Measurements from ENCODE around the gene ADAM22. TPM values are rescaled to one million over a fixed set of nuclear protein-coding genes. Genes with fewer than 3 reads are reported as not detected.

Gene ADAM22
- total and polyA plus RNA-seq, 2 experiments from 2014 or later = 1.1 to 5.8 TPM

- peaks cover 43% of the 10 kb centered on the region for H3K4me1 ChIP-seq (ENCODE audit: low read depth)
- peak overlapping the region; percentile 94 for H3K4me3 ChIP-seq
- DNase-seq (ENCODE audit: low read depth in 1 of 2, low spot score in 1 of 2) = peak; percentile 71 to 74
- H3K27ac ChIP-seq = peak overlapping the region; percentile 99
- no peak for TF ChIP-seq CTCF (IDR thresholded peaks at IDR 0.05; ENCODE audit: low read depth, low read length)
- no peaks in the 10 kb centered on the region for H3K27me3 ChIP-seq
- peaks cover 5% of the 10 kb centered on the region for H3K36me3 ChIP-seq
- no peaks in the 10 kb centered on the region for H3K9me3 ChIP-seq (ENCODE audit: low read depth)
Observed at GRCh38 chr7:88218836-88219605, 285.0 kb downstream of the ADAM22 start.

GRCh38 chr7:88219781-88220747 is 286.0 kb downstream of the ADAM22 start, which contains the start of gene SRI:
Gene SRI (minus strand): TSS chr7:88220038. CDS start chr7:88220026, 12 bp downstream.
- no peaks in the 10 kb centered on the region for H3K9me3 ChIP-seq (ENCODE audit: low read depth)
- peak; percentile 91 for DNase-seq (ENCODE audit: low read depth in 1 of 2, low spot score in 1 of 2)
- peak within 1 kb of the TSS; percentile 94 for H3K4me3 ChIP-seq
- H3K27me3 ChIP-seq = no peaks in the 10 kb centered on the region
- peaks cover 39% of the 10 kb centered on the region for H3K4me1 ChIP-seq (ENCODE audit: low read depth)
- H3K36me3 ChIP-seq = peaks cover under 1% of the 10 kb centered on the region
- H3K27ac ChIP-seq = peak within 1 kb of the TSS; percentile 99
- TF ChIP-seq CTCF (IDR thresholded peaks at IDR 0.05; ENCODE audit: low read depth, low read length) = peak; percentile 60

GRCh38 chr7:88223265-88223664 is 289.2 kb downstream of the ADAM22 start:
- Histone ChIP-seq H3K9me3 (ENCODE audit: low read depth) (no peaks in the 10 kb centered on the region), H3K4me1 (ENCODE audit: low read depth) (peaks cover 14% of the 10 kb centered on the region), H3K27me3 (no peaks in the 10 kb centered on the region), H3K27ac (no peak overlapping the region), H3K4me3 (no peak overlapping the region), H3K36me3 (no peaks in the 10 kb centered on the region)
- DNase-seq (ENCODE audit: low read depth in 1 of 2, low spot score in 1 of 2) = no peak
- no peak for TF ChIP-seq CTCF (IDR thresholded peaks at IDR 0.05; ENCODE audit: low read depth, low read length)

GRCh38 chr7:88224601-88225275 is 290.7 kb downstream of the ADAM22 start:
- peaks cover 8% of the 10 kb centered on the region for H3K4me1 ChIP-seq (ENCODE audit: low read depth)
- TF ChIP-seq CTCF (IDR thresholded peaks at IDR 0.05; ENCODE audit: low read depth, low read length) = no peak
- H3K36me3 ChIP-seq = no peaks in the 10 kb centered on the region
- no peak overlapping the region for H3K27ac ChIP-seq
- H3K4me3 ChIP-seq = no peak overlapping the region
- peak in 1 of 2 donors; percentile 52 for DNase-seq (ENCODE audit: low read depth in 1 of 2, low spot score in 1 of 2)
- no peaks in the 10 kb centered on the region for H3K27me3 ChIP-seq
- no peaks in the 10 kb centered on the region for H3K9me3 ChIP-seq (ENCODE audit: low read depth)

GRCh38 chr7:88226201-88226600 is 292.1 kb downstream of the ADAM22 start:
- DNase-seq (ENCODE audit: low read depth in 1 of 2, low spot score in 1 of 2) = no peak
- Histone ChIP-seq H3K27me3 (no peaks in the 10 kb centered on the region), H3K36me3 (no peaks in the 10 kb centered on the region), H3K9me3 (ENCODE audit: low read depth) (no peaks in the 10 kb centered on the region), H3K4me3 (no peak overlapping the region), H3K27ac (no peak overlapping the region), H3K4me1 (ENCODE audit: low read depth) (peaks cover under 1% of the 10 kb centered on the region)
- no peak for TF ChIP-seq CTCF (IDR thresholded peaks at IDR 0.05; ENCODE audit: low read depth, low read length)
